Psoas muscle (tissue), 8 donors: ENCODE data around the gene FBXO17. TPM values are rescaled to one million over a fixed set of nuclear protein-coding genes. Genes with fewer than 3 reads are reported as not detected.

Experiments
- ATAC-seq, 4 donors: fragments of 200-7000 bp; cut with Tn5 transposase; one replicate each; pipeline ENCODE4 v1.9.1; 2020; ENCODE audit warnings: moderate library complexity in 3 of 4, mild to moderate bottlenecking in 2 of 4
- DNase-seq, 2 donors: peaks; one replicate each; pipeline ENCODE4 v3.0.0-alpha.2; 2020
- H3K27ac ChIP-seq: fragments of 200-600 bp; one replicate; pipeline ENCODE4 v1.8.0; 2022
- H3K27me3 ChIP-seq, 3 donors: fragments of 200-600 bp in 1 of 3; one replicate each; pipeline versions ENCODE4 v1.6.1 to v1.8.0; 2013 to 2022; ENCODE audit warnings: low read length in 2 of 3, mild to moderate bottlenecking in 2 of 3, moderate library complexity in 1 of 3; ENCODE audit not compliant: insufficient read depth in 3 of 3
- H3K36me3 ChIP-seq, 2 donors: fragments of 200-600 bp in 1 of 2; one replicate each; pipeline versions ENCODE4 v1.6.1 to v1.8.0; 2013 to 2022; ENCODE audit warnings: low read depth in 1 of 2, mild to moderate bottlenecking in 1 of 2, moderate library complexity in 1 of 2; ENCODE audit not compliant: insufficient read depth in 1 of 2
- H3K4me1 ChIP-seq: fragments of 200-600 bp; one replicate; pipeline ENCODE4 v1.8.0; 2022
- H3K4me3 ChIP-seq: fragments of 200-600 bp; one replicate; pipeline ENCODE4 v1.8.0; 2022; ENCODE audit warnings: mild to moderate bottlenecking
- H3K9me3 ChIP-seq: fragments of 200-600 bp; one replicate; pipeline ENCODE4 v1.8.0; 2022
- WGBS, 3 donors: extraction: QIAGEN DNeasy Blood & Tissue Kit; methylation state at CpG; one replicate each; pipeline versions ENCODE4 v1.1.6 to v1.1.7; 2013; 5-methylcytosine and 5-hydroxymethylcytosine counted together
- intact Hi-C, 2 donors: fragments of 100-400 bp; cut with DNase I; formaldehyde crosslinking; loops; one replicate each; pipeline versions ENCODE4 v1.11.0 to v1.14.2; 2022
- polyA plus RNA-seq, 3 donors: library from polyadenylated mRNA; stranded (reverse); fragments of 200-250 nt; gene quantifications; one replicate each; pipeline ENCODE4 v1.2.3, GENCODE V29; 2013
- total RNA-seq, 4 donors: library from RNA; stranded (reverse); fragmentation: NEBNext Ultra II Directional in 2 of 4; extraction: Animal tissue kit (Norgen Biotek cat#: 25700) in 2 of 4; gene quantifications; one replicate each; pipeline versions ENCODE4 v1.2.1 to v1.2.4, GENCODE V29; 2021 to 2023
- TF ChIP-seq, protein P1 (sequence below): fragments of 200-600 bp; IDR thresholded peaks from one replicate; pipeline ENCODE4 v1.8.0; 2022; ENCODE audit warnings: antibody characterized with exemption
- donor health status: healthy with polysubstance abuse.
- donor health status: DM: no; HTN: no; CAD: no; lungs with moderate emphysema.
- donor health status: Bipolar disorder and iron deficiency.
- donor health status: healthy.
- donor health status: DM: yes; HTN: yes; CAD: no.
- donor health status: DM: no; HTN: no; CAD: no.
- donor health status: DM: no; HTN: no; CAD: no.
- donor health status: DM: yes; HTN: yes; CAD: no.

FBXO17 gene
- total and polyA plus RNA-seq, 7 donors, result 1.6 to 4.3 (median 2.2) TPM

- 87 to 94% (median 88%) methylated on average over 1 of the region's 1 CpG for WGBS, 3 donors
- Histone ChIP-seq H3K27ac (no peak overlapping the region), H3K4me3 (no peak overlapping the region), H3K27me3 (peaks cover 0 to 4% (median 4%) of the 10 kb centered on the region in 3 donors), H3K4me1 (no peaks in the 10 kb centered on the region), H3K36me3 (no peaks in the 10 kb centered on the region), H3K9me3 (no peaks in the 10 kb centered on the region)
- DNase-seq, result no peak
- ATAC-seq, result no peak
- TF ChIP-seq, protein P1, sequence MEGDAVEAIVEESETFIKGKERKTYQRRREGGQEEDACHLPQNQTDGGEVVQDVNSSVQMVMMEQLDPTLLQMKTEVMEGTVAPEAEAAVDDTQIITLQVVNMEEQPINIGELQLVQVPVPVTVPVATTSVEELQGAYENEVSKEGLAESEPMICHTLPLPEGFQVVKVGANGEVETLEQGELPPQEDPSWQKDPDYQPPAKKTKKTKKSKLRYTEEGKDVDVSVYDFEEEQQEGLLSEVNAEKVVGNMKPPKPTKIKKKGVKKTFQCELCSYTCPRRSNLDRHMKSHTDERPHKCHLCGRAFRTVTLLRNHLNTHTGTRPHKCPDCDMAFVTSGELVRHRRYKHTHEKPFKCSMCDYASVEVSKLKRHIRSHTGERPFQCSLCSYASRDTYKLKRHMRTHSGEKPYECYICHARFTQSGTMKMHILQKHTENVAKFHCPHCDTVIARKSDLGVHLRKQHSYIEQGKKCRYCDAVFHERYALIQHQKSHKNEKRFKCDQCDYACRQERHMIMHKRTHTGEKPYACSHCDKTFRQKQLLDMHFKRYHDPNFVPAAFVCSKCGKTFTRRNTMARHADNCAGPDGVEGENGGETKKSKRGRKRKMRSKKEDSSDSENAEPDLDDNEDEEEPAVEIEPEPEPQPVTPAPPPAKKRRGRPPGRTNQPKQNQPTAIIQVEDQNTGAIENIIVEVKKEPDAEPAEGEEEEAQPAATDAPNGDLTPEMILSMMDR, result no peak
- intact Hi-C loops, result no loop called here
Measured at GRCh38 chr19:38985262-38985661, 9.7 kb upstream of the FBXO17 start.

- no peak overlapping the region for H3K27ac ChIP-seq
- H3K9me3 ChIP-seq, result no peaks in the 10 kb centered on the region
- DNase-seq (no peak), ATAC-seq (no peak)
- intact Hi-C loops, result no loop called here
- H3K27me3 ChIP-seq, result peaks cover 0 to 5% (median 0%) of the 10 kb centered on the region in 3 donors
- H3K4me3 ChIP-seq, result no peak overlapping the region
- no peaks in the 10 kb centered on the region for H3K36me3 ChIP-seq
- WGBS, 3 donors, result 80 to 86% (median 81%) methylated on average over 10 of the region's 10 CpGs
- H3K4me1 ChIP-seq, result no peaks in the 10 kb centered on the region
- TF ChIP-seq, protein P1, result no peak
Measured at GRCh38 chr19:38980583-38981374, 5.2 kb upstream of the FBXO17 start.

GRCh38 chr19:38979812-38980211, 4.3 kb upstream of the FBXO17 start:
- H3K27me3 ChIP-seq, result peaks cover 0 to 3% (median 0%) of the 10 kb centered on the region in 3 donors

GRCh38 chr19:38978326-38978689, 2.8 kb upstream of the FBXO17 start:
- H3K27me3 ChIP-seq, result peaks cover 0 to 3% (median 0%) of the 10 kb centered on the region in 3 donors
- intact Hi-C loops, result no loop called here

More at GRCh38 chr19:38979812-38980211, 4.3 kb upstream of the FBXO17 start:
- DNase-seq (no peak), ATAC-seq (no peak)
- no peaks in the 10 kb centered on the region for H3K9me3 ChIP-seq
- no peaks in the 10 kb centered on the region for H3K4me1 ChIP-seq
- no peak overlapping the region for H3K27ac ChIP-seq
- WGBS, 3 donors, result 72 to 79% (median 77%) methylated on average over 5 of the region's 5 CpGs
- H3K36me3 ChIP-seq, result no peaks in the 10 kb centered on the region
- H3K4me3 ChIP-seq, result no peak overlapping the region
- TF ChIP-seq, protein P1, result no peak
- intact Hi-C loops, result no loop called here

More at GRCh38 chr19:38978326-38978689, 2.8 kb upstream of the FBXO17 start:
- no peaks in the 10 kb centered on the region for H3K4me1 ChIP-seq
- ATAC-seq (no peak), DNase-seq (no peak)
- no peaks in the 10 kb centered on the region for H3K36me3 ChIP-seq
- no peak overlapping the region for H3K27ac ChIP-seq
- no peaks in the 10 kb centered on the region for H3K9me3 ChIP-seq
- TF ChIP-seq, protein P1, result no peak
- 87 to 92% (median 88%) methylated on average over 3 of the region's 3 CpGs for WGBS, 3 donors
- no peak overlapping the region for H3K4me3 ChIP-seq
